GM19467 (cell line): ENCODE measurements around the gene MATR3.
"Not testable (repeated sequence)": the region's sequence is repeated elsewhere in the genome, so short reads cannot be mapped to it uniquely, and the experiment has no call there.

Source experiments
- ATAC-seq: cut with Tn5 transposase; IDR thresholded peaks from one replicate; pipeline ENCODE4 v1.9.1; 2021; ENCODE audit warnings: mild to moderate bottlenecking, moderate library complexity; ENCODE audit not compliant: unreplicated experiment

The MATR3 gene

GRCh38 chr5:139293507-139294373 is at the start of gene MATR3:
Gene MATR3 (plus strand): TSS chr5:139293740. CDS start chr5:139307416, 13,676 bp downstream.
- peak; percentile 60 for ATAC-seq

GRCh38 chr5:139245637-139246339 is 47.8 kb upstream of the MATR3 start:
- no peak for ATAC-seq

GRCh38 chr5:139246394-139246793 is 47.1 kb upstream of the MATR3 start:
- ATAC-seq: no peak

GRCh38 chr5:139248826-139249453 is 44.6 kb upstream of the MATR3 start:
- no peak for ATAC-seq

GRCh38 chr5:139251281-139251687 is 42.3 kb upstream of the MATR3 start:
- ATAC-seq: no peak

GRCh38 chr5:139251695-139252288 is 41.7 kb upstream of the MATR3 start:
- ATAC-seq: no peak

- no peak for ATAC-seq
Measured at GRCh38 chr5:139253115-139253514, 40.4 kb upstream of the MATR3 start.

- no peak for ATAC-seq
Measured at GRCh38 chr5:139256820-139257219, 36.7 kb upstream of the MATR3 start.

GRCh38 chr5:139262059-139262741 is 31.3 kb upstream of the MATR3 start:
- ATAC-seq: no peak

- ATAC-seq: peak; percentile 70
Measured at GRCh38 chr5:139262742-139263445, 30.6 kb upstream of the MATR3 start.

- no peak for ATAC-seq
Measured at GRCh38 chr5:139263536-139263935, 30.0 kb upstream of the MATR3 start.

- ATAC-seq: no peak
Measured at GRCh38 chr5:139263946-139264345, 29.6 kb upstream of the MATR3 start.

- ATAC-seq: no peak
Measured at GRCh38 chr5:139265001-139265400, 28.5 kb upstream of the MATR3 start.

- no peak for ATAC-seq
Measured at GRCh38 chr5:139266236-139266635, 27.3 kb upstream of the MATR3 start.

GRCh38 chr5:139267481-139267880 is 26.1 kb upstream of the MATR3 start:
- ATAC-seq: no peak

- ATAC-seq: no peak
Measured at GRCh38 chr5:139268364-139269202, 25.0 kb upstream of the MATR3 start.

GRCh38 chr5:139270718-139271117 is 22.8 kb upstream of the MATR3 start:
- not testable (repeated sequence) for ATAC-seq

- no peak for ATAC-seq
Measured at GRCh38 chr5:139271201-139272027, 22.1 kb upstream of the MATR3 start.
